Measurements from ENCODE around the gene PDE9A.

Gene PDE9A

DNA sequence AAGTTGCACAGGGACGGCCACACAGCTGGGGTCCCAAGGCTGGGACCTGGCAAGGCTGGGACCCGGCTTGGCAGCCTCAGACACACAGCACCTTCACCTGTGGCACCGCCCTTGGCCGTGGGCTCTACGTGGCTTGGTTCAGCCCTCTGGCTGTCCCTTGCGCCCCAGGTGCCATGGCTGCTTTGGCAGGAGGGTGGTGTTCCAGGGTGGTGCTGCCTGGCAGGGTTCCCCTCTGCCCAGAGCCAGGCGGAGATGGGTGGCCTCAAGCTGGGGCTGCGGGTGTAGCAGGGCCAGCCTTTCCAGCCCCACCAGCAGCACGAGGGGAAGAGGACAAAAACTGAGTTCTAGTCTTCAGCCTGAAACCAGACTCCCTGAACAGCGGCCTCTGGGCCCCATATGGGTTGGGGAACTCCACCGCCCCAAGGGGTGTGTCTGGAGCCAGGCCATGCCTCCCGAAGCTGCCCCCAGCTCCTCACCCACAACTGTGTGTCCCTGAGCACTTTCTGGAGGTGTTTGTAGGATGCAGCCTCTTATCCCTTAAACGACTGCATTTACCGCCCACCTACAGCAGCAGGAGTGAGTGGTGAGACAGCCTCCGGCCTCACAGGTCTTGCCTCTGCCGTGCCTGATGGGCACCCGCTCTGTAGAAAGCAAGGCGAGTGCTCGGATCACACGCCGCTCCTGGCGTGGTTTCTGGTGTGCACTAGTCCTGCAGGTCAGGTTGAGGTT lies 92.3 kb downstream of the PDE9A start:
- DNase-seq, result no peak

DNA sequence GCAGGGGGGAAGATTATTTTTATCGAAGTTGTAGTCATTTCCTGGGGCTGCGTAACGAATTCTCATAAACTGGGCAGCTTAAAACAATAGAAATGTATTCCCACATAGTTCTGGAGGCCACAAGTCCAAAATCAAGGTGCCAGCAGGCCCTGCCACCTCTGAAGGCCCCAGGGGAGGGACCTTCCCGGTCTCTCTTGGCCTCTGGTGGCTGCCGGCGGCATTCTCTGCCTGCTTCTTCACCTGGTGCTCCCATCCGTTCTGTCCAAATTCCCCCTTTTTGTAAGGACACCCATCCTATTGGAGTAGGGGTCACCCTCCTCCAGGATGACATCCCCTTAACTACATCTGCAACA lies 92.8 kb downstream of the PDE9A start:
- DNase-seq, result no peak

DNA sequence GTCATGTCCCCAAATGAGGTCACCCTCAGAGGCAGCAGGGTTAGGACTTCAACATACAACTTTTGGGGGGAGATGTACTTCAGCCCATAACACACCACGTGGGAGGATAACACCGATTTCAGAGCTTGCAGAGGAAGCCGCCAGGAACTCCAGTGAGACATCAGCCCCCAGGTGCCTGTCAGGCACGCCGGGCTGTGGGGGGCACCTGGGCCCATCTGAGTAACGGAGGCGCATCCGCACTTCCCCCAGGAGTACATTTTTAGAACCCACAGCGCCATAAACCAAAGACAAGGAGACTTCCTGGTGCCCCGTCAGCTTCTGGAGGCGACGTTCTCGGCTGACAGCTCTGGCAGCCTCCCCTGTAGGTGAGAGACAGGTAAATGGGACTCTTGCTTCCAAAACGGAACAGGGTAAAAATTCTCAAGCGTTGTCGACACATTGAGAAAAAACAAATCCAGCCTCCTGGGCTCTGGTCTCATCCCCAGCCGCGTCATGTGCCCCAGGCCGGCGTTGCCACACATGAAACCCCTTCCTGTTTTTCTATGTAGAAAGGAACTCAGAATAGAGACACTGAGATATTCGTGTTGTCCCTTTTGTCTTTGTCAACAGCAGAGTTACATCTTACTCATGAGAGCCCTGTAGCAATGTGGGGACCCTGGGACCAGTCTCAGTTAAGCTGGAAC lies 93.3 kb downstream of the PDE9A start:
- DNase-seq, result peak; percentile 59

DNA sequence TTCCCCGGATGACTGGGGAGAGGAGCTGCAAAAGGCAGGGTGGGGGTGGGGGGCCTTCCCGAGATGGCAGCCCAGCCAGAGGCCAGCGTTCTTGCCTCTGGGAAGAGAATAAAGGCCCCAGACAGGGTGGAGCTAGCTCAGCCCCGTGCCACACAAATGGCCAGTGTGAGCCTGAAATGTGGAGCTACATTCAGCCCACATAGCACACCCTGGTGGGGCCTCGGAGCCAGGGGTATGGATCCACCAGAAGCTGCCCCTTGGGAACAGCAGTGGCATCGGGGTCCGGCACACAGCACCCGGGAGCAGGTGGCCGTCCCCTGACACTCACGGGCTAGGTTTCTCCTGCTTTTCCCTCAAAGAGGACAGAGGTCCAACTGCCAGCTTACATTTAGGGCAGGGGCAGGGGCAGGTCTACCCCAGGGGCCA lies 93.9 kb downstream of the PDE9A start:
- DNase-seq, result no peak

DNA sequence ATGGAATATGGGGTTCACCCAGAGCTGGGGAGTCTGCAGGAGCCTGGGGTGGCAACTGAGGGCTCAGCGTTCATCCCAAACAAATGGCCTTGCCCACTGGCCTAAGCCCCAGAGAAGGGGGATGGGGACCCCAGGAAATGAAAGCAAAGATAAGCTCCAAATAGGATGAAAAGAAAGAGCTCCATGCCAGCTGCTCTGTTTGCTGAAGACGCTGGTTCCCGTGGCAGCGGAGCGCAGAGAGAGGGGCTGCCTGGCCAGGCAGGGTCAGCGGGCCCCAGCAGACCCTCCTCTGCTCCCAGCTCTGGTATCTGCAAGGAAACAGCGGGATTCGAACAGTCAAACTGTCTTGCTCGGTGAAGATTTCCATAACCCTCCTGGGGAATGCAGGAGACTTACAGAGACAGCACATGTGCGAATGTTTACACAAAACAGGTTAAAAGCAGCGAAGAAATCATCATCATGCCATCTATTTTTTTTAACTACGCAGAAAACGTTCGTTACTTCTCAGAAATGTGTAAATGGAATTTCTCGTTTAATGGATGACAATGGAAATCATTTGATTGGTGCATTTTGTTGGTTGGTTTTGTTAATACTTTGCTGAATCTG lies 94.4 kb downstream of the PDE9A start:
- DNase-seq, result no peak

DNA sequence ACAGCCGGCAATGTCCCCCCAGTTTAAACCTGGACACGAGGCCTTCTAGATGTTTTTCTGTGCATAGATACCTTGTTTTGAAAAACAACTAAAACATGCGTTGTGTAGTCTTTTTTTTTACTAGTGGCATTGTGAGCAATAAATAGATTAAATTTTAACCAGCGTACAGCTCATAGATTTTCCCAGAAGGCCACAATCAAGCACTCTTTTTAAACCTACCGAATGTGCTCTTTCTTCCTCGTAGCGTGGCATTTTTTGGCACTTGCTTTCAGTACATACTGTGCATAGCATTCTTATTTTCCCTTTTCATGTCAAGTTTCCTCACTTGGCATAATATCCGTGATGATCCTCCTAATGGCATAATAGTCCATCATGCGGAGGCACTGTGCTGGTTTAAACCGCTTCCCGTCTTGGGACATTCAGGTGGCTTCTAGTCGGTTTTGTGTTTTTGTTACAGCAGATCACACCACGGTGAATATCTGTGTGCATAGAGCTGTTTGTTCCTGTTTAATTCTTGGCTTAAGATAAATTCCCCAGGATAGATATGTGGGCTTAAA lies 95.3 kb downstream of the PDE9A start:
- DNase-seq, result no peak

DNA sequence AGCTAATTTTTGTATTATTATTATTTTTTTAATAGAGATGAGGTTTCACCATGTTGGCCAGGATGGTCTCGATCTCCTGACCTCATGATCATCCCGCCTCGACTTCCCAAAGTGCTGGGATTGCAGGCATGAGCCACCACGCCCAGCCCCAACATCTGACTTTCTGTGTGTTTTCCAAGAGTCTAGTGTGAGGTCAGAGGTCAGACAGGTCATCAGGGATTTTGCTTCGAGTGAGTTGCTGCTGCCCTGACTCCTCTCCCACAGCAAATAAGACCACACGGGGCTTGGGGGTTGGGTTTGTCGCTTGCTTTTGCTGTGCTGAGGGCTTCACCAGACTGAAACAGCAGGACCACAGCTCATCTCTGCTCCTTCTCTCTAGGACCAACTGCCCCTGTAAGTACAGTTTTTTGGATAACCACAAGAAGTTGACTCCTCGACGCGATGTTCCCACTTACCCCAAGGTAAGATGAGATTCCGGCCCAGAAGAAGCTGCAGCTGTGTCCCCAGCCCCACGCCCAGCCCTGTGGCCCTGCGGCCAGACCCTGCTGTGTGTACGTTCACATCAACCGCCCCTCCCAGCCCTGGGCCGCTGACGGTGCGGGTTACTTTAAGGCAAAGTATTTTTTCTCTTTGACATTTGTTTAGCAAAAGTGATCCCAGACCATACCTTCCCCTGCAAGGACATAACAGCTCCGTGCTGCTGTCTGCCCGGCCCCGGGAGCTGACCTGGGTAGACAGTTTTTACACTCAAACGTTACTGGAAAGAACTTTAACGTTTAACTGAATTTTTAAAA lies 97.5 kb downstream of the PDE9A start:
- no peak for DNase-seq

DNA sequence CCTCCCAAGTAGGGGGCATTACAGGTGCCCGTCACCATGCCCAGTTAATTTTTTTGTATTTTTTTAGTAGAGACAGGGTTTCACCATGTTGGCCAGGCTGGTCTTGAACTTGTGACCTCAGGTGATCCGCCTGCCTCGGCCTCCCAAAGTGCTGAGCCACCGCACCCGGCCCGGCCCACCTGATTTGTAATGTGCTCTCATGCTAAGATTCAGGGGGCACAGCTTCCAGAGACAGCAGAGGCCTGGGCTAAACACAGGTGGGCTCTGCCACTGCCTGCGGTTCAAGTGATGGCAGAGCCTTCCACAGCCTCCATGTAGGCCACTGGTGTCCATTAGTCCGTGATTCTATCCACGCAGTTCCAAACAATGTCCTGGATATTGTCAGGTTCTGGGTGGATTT lies 98.4 kb downstream of the PDE9A start:
- no peak for DNase-seq

DNA sequence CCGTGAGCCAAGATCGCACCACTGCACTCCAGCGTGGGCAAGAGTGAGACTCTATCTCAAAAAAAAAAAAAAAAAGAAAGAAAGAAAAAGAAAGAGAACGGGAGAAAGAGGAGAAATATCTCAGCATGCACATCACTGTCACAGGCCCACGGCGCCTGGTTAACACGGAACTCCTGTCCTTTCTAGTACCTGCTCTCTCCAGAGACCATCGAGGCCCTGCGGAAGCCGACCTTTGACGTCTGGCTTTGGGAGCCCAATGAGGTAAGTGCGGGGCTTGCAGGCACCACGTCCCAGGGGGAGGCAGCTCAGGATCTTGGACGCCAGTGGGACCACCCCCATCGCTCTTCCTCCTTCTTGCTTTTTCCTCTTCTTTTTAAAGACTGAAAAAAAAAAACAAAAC lies 100.4 kb downstream of the PDE9A start:
- DNase-seq, result no peak

DNA sequence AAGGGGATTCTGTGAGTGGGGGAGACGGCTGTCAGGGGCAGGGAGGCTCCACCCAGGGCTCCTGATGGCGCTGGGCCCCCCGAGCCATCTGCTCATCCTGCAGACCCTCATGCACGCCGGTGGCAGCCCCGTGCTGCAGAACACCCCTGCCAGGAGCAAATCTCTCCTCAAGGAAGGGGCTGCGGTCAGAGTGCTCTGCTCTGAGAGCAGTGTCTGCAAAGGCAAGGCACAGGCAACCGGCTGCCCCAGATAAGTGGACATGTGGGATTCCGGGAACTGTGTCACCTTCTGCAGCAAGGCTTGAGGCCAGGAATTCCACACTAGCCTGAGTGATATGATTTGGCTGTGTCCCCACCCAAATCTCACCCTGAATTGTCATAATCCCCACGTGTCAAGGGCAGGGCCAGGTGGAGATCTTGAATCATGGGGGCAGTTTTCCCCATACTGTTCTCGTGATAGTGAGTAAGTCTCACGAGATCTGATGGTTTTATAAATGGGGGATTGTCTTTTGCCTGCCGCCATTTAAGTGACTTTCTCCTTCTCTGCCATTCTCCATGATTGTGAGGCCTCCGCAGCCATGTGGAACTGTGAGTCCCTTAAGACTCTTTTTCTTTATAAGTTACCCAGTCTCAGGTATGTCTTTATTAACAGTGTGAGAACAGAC lies 101.0 kb downstream of the PDE9A start:
- no peak for DNase-seq

DNA sequence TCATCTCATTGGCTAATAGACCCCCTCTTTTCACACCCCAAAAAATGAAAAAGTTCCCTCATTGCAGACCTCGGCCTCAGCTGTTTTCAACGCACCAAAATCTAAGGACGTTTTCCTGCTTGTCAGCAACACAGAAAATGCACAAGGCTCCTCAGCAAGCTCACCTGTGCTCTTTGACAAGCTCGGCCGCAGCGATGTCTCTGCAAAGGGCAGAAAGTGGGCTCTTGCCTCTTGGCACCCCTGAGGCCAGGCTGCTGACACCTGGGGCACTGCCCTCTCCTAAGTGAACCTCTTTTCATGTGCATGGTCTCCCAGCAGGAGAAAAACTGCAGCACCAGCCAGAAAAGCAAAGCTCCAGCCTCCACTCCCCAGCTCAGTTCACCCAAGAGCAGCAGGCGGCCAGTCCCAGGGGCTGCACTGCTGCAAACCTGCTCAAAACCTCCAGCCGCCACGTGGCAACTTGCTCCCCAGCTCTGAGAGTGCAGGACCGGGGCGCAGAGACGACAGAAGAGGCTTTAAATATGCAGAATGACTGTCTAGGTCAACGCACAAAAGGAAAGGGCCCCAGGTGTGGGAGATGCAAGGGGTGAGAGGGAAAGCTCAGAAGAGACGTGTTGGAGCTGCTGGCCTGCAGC lies 101.7 kb downstream of the PDE9A start:
- DNase-seq, result no peak

DNA sequence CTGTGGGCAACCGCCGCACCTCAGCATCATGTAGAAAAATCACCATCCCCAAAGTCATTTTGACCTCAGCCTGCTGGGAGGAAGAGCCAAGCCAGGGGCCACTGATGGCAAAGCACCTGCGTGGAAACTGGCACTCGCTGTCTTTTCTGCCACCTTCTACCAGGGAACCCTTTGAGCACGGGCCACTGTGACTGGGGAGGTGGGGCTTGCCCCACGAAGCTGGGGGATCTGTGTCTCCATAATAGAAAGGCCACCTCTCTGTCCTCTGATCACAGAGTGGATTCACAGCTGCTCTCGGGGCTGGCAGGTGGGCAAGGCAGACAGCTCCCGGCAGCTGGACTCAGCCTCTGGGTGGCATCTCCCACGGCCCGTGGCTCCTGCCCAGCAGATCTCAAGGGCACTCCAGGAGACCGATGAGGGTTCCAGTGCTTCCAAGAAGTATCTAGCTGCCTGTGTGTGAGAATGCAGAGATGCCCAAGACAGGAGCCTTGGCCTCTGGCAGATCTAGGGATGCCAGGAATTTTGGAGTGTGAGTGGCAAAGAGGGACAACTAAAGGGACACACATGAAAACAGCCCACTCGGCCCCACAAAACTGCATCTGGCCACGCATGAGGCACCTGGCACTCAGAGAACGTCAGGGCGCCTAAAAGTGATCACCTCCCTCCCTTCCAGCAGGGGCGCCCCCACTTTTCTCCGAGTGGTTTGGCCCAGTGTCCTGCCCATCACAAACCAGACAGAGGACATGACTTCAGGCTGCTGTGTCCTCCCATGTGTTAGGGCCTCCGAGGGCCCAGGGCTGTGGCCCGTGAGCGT lies 102.6 kb downstream of the PDE9A start:
- no peak for DNase-seq

DNA sequence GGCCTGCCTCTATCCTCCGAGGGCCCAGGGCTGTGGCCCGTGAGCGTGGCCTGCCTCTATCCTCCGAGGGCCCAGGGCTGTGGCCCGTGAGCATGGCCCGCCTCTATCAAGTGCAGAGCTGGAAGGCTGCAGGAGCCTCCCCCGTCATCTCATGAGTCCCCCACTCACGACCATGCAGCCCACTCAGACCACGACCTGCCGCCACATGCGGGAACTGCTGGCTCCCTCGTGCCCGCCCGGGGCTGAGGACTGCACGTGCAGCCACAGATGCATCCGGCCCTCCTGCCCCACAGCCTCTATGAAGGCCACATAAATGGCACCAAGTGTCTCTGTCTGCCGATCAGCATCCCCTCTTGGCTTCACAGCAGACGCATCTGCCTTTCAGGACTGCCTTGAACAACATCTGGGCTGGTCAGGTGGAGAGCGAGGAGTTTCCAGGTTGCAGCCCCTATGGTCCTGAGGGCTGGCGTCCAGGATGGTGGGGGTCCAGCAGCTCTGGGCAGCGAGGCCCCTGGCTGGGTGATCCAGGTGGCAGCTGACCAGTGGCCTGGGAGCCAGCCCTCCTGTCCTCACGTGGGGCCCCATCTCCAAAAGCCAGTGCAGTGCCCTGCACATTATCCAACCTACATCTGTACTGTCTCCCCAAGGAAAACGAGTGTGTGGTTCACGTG lies 103.3 kb downstream of the PDE9A start:
- no peak for DNase-seq

DNA sequence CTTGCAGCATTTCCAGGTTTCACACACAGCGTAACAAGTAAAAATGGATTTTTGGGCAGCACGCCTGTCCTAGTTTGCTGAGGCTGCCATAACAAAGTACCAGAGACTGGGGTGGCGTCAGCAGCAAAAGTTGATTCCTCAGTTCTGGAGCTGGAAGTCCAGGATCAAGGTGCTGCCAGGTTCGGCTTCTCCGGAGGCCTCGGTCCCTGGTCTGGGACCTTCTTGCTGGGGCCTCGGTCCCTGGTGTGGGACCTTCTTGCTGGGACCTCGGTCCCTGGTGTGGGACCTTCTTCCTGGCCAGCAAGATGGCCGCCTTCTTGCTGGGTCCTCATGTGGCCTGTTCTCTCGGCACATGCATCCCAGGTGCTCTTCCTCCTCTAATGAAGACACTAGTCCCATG lies 104.0 kb downstream of the PDE9A start:
- DNase-seq, result no peak

DNA sequence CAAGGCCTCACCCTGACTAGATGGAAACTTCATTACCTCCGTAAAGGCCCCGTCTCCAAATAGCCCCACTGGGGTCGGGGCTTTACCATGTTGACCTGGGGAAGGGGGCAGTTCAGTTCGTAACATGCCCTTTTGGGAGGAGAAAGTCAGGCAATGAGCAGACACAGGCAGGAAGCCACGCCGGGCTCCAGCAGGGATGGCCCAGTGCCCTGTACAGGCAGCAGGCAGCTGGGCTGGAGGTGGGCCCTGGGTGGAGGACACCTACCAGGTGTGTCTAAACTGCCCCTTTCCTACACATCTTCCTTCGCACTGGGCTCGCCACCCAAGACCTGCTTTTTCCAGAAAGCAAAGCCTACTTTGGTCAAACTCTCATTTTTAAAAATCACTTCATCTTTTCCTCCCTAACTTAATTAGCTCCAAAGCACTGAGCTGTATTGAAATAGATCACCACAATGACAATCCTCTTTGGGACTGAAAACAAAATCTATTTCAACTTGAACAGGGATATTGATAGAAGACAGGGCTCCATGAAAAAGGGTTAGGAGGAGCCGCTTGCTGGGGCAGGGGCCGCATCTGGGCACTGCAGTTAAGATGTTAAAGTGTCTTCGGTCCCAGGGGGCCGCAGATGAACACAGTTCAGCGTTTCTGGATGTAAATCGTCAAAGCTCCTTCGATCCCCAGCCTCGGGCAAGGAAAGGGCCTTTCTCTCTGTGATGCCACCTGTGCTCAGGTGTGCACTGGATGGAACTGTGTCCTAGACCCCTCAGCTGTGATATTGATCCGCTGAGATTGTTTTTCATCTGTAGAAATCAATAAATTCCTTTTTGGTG lies 104.6 kb downstream of the PDE9A start:
- DNase-seq, result no peak

DNA sequence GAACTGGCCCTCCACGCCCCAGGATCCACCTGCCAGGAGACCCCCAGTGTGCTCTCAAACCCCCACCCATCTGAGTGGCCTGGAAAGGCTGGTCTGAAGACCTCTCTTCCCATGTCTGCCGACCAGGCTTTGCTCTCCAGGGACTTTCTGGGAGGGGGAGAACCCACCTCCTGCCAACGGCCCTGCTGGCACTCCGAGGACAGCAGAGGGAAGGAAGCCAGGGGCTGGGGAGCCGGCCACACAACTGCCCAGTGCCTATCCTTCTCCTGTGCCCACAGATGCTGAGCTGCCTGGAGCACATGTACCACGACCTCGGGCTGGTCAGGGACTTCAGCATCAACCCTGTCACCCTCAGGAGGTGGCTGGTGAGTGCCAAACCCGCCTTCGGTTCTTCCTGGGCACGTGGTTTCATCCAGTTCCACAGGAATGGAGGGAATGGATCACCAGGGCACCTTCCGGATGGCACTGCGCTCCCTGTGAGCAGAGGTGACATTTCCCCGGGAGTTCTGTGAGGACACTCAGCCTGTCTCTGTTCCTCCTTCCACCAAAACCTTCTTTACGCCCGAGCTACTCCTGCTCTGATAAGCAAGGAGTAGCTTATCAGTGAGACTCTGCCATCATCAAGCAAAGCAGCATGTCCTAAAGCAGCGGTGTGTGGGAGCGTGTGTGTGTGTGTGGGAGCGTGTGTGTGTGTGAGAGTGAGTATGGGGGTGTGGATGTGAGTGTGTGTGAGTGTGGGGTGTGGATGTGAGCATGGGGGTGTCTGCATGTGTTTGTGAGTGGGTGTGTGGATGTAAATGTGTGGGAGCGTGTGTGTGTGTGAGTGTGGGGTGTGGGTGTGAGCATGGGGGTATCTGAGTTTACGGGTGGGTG lies 105.5 kb downstream of the PDE9A start:
- DNase-seq, result no peak

DNA sequence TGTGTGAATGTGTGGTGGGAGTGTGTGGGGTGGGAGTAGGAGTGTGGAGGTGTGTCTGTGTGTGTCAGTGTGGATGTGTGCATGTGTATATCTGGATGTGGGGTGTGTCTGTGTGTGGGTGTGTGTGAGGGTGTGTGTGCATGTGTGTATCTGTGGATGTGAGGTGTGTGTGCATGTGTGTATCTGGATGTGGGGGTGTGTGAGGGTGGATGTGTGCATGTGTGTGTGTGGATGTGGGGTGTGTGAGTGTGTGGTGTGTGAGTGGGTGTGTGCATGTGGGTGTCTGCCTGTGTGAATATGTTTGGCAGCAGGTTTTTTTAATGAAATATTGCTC lies 106.1 kb downstream of the PDE9A start:
- DNase-seq, result no peak

DNA sequence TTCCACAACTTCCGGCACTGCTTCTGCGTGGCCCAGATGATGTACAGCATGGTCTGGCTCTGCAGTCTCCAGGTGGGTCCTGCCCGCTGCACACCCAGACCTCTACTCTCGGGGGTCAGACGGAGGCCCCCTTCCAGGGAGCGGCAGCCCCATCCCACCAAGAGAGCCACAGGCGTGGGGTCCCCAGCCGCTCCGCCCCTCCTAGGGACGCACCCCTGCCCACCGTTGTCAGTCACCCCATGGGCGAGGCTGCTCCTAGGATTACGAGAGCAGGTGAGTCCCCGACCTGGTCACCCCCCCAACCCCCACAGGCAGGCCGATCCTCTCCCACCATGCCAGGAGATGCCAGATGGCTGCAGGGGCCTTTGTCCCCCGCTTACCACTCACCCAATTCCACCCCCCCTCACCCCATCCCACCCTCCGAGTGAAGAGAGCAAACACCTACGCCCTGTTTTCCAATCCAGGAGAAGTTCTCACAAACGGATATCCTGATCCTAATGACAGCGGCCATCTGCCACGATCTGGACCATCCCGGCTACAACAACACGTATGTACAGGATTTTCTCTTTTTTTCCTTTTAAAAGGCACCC lies 107.0 kb downstream of the PDE9A start:
- DNase-seq, result no peak
